OCI-LY3 (cell line): ENCODE measurements around the gene UNC13B.

ENCODE experiments used
- H2AFZ ChIP-seq: fragments of 200-600, 300-600 bp; shearing (Covaris generic); 2 replicates; pipeline ENCODE4 v1.6.0; 2014; ENCODE audit warnings: antibody characterized with exemption, low read depth, low read length
- H3K27ac ChIP-seq: fragments of 200-600, 300-600 bp; sonication (generic); 2 replicates; pipeline ENCODE4 v1.5.1; 2014; ENCODE audit warnings: mild to moderate bottlenecking, low read length, moderate library complexity, mixed read lengths
- H3K27me3 ChIP-seq: fragments of 200-600, 300-600 bp; sonication (generic); 2 replicates; pipeline ENCODE4 v1.6.1; 2014; ENCODE audit warnings: low read depth, low read length, mixed read lengths
- H3K36me3 ChIP-seq: fragments of 200-600, 300-600 bp; sonication (generic); replicated peaks from 2 replicates; pipeline ENCODE3; 2014; ENCODE audit warnings: low read depth, low read length, mixed read lengths
- H3K4me1 ChIP-seq: fragments of 300-600, 200-600 bp; sonication (generic); 2 replicates; pipeline ENCODE4 v1.6.1; 2014; ENCODE audit warnings: low read length, mixed read lengths
- H3K4me2 ChIP-seq: fragments of 200-600, 300-600 bp; sonication (generic); 2 replicates; pipeline ENCODE4 v1.6.1; 2014; ENCODE audit warnings: low read length, mixed read lengths
- H3K4me3 ChIP-seq: fragments of 300-600, 200-600 bp; sonication (generic); 2 replicates; pipeline ENCODE4 v1.5.1; 2014; ENCODE audit warnings: antibody characterized with exemption, mild to moderate bottlenecking, low read length, moderate library complexity
- H3K79me2 ChIP-seq: fragments of 300-600, 200-600 bp; shearing (Covaris generic); 2 replicates; pipeline ENCODE4 v1.6.1; 2014; ENCODE audit warnings: mild to moderate bottlenecking, low read length, mixed read lengths
- H3K9ac ChIP-seq: fragments of 300-600, 200-600 bp; shearing (Covaris generic); 2 replicates; pipeline ENCODE4 v1.6.0; 2014; ENCODE audit warnings: mild to moderate bottlenecking, low read length, moderate library complexity
- H3K9me3 ChIP-seq: fragments of 200-600, 300-600 bp; shearing (Covaris generic); 2 replicates; pipeline ENCODE4 v1.6.1; 2014; ENCODE audit warnings: low read length, mixed read lengths; ENCODE audit not compliant: insufficient read depth
- H4K20me1 ChIP-seq: fragments of 200-600, 300-600 bp; sonication (generic); 2 replicates; pipeline ENCODE4 v1.6.1; 2016; ENCODE audit warnings: low read length, mixed read lengths; ENCODE audit not compliant: insufficient read depth
- CTCF ChIP-seq: fragments of 200-600, 300-600 bp; sonication (generic); IDR thresholded peaks from 2 replicates; pipeline ENCODE4 v1.5.1; 2014; ENCODE audit warnings: antibody characterized with exemption, low read length, low read depth
- EZH2phosphoT487 ChIP-seq: fragments of 200-600 bp; shearing (Covaris generic); IDR thresholded peaks from 2 replicates; pipeline ENCODE4 v1.6.1; 2018; ENCODE audit warnings: antibody characterized with exemption, mixed run types, low read depth

Gene UNC13B

GRCh38 chr9:35448496-35448895 is 286.7 kb downstream of the UNC13B start:
- H3K27ac ChIP-seq: no peak overlapping the region
- H3K27me3 ChIP-seq: peaks cover 33% of the 10 kb centered on the region
- no peaks in the 10 kb centered on the region for H3K9me3 ChIP-seq
- no peak overlapping the region for H3K4me3 ChIP-seq
- TF ChIP-seq EZH2phosphoT487 (no peak), CTCF (no peak)
- no peaks in the 10 kb centered on the region for H3K4me1 ChIP-seq
- no peaks in the 10 kb centered on the region for H4K20me1 ChIP-seq
- no peaks in the 10 kb centered on the region for H3K79me2 ChIP-seq
- H3K4me2 ChIP-seq: no peak overlapping the region
- no peaks in the 10 kb centered on the region for H3K36me3 ChIP-seq
- H3K9ac ChIP-seq: no peak overlapping the region
- no peak overlapping the region for H2AFZ ChIP-seq

GRCh38 chr9:35452481-35452880 is 290.7 kb downstream of the UNC13B start:
- H3K79me2 ChIP-seq: no peaks in the 10 kb centered on the region
- no peaks in the 10 kb centered on the region for H3K36me3 ChIP-seq
- H2AFZ ChIP-seq: no peak overlapping the region
- H3K4me1 ChIP-seq: no peaks in the 10 kb centered on the region
- no peak overlapping the region for H3K27ac ChIP-seq
- no peak for TF ChIP-seq EZH2phosphoT487
- peak; percentile 11; the same call in 1 of the 2 replicates for TF ChIP-seq CTCF
- no peaks in the 10 kb centered on the region for H4K20me1 ChIP-seq
- H3K27me3 ChIP-seq: peaks cover 27% of the 10 kb centered on the region
- H3K4me2 ChIP-seq: no peak overlapping the region
- H3K9me3 ChIP-seq: 0 out of 2 replicates have a peak, but pooled peaks cover 2% of the 10 kb centered on the region
- no peak overlapping the region for H3K9ac ChIP-seq
- no peak overlapping the region for H3K4me3 ChIP-seq

- Histone ChIP-seq H3K4me1 (no peaks in the 10 kb centered on the region), H2AFZ (no peak overlapping the region), H4K20me1 (no peaks in the 10 kb centered on the region), H3K79me2 (no peaks in the 10 kb centered on the region), H3K27me3 (peaks cover 15% of the 10 kb centered on the region), H3K27ac (no peak overlapping the region), H3K9ac (no peak overlapping the region), H3K36me3 (no peaks in the 10 kb centered on the region), H3K9me3 (0 out of 2 replicates have a peak, but pooled peaks cover 2% of the 10 kb centered on the region), H3K4me2 (no peak overlapping the region), H3K4me3 (no peak overlapping the region)
- TF ChIP-seq EZH2phosphoT487 (no peak), CTCF (no peak)
These were observed 292.0 kb downstream of the UNC13B start for GRCh38 chr9:35453786-35454185.
